LNCAP (cell line): ENCODE data around the gene SCN1B.

ENCODE experiments used
- CTCF ChIP-seq: fragments of 450-650 bp; IDR thresholded peaks from 2 replicates; pipeline ENCODE4 v1.5.1; 2017; ENCODE audit warnings: mild to moderate bottlenecking

Gene SCN1B

DNA sequence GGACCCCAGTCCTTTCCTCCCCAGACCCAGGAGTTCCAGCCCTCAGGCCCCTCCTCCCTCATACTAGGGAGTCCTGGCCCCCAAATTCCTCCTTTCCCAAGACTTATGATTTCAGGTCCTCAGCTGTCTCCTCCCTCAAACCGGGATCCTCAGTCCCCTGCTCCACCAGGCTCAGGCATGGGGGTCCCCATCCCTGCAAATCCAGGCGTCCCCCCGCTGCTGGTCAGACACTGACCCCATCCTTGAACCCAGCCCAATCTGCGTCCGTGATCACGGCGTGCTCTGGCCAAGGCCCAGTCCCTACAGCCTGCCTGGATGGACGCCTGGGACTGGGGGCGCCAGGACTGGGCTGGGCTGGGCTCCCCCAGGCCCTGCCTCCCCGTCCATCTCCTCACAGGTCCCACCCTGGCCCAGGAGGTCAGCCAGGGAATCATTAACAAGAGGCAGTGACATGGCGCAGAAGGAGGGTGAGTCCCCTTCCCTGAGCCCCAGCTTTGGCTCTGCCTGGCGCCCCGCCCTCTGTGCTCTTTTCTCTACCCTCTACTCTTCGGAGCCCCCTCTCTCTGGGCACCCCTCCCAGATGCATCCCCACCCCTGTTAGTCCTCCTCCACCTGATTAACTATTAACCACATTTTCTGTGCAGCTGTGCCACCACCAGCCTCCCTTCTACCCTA, 11.9 kb downstream of the SCN1B start:
- TF ChIP-seq CTCF = no peak

- TF ChIP-seq CTCF = no peak
Observed at GRCh38 chr19:35042954-35043604, 12.8 kb downstream of the SCN1B start.

- no peak for TF ChIP-seq CTCF
Observed at GRCh38 chr19:35043906-35044305, 13.6 kb downstream of the SCN1B start.

- TF ChIP-seq CTCF = peak; percentile 99
Observed at GRCh38 chr19:35044317-35045117, 14.2 kb downstream of the SCN1B start.

- no peak for TF ChIP-seq CTCF
Observed at GRCh38 chr19:35045667-35046300, 15.5 kb downstream of the SCN1B start.

DNA sequence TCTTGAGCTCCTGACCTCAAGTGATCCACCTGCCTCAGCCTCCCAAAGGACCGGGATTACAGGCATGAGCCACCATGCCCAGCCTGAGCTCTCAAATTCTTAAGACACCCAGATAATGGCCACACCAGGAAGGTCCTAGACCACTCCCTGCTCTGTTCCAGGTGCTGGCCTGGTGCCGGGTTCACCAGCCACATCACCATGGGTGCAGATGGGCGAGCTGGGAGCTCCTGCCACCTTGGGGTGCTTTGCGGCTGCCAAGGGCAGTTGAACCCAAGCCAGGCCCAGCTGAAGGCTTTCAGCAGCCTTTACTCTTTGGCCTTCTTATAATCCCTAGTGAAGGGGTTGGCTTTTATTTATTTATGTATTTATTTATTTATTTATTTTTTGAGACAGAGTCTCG, 16.2 kb downstream of the SCN1B start:
- TF ChIP-seq CTCF = no peak

- TF ChIP-seq CTCF = no peak
Observed at GRCh38 chr19:35048911-35049411, 18.7 kb downstream of the SCN1B start.
